GM21529 (cell line): ENCODE results near the gene TK1.

ENCODE experiments used
- ATAC-seq: cut with Tn5 transposase; IDR thresholded peaks from one replicate; pipeline ENCODE4 v1.9.1; 2021; ENCODE audit not compliant: unreplicated experiment

Gene TK1

DNA sequence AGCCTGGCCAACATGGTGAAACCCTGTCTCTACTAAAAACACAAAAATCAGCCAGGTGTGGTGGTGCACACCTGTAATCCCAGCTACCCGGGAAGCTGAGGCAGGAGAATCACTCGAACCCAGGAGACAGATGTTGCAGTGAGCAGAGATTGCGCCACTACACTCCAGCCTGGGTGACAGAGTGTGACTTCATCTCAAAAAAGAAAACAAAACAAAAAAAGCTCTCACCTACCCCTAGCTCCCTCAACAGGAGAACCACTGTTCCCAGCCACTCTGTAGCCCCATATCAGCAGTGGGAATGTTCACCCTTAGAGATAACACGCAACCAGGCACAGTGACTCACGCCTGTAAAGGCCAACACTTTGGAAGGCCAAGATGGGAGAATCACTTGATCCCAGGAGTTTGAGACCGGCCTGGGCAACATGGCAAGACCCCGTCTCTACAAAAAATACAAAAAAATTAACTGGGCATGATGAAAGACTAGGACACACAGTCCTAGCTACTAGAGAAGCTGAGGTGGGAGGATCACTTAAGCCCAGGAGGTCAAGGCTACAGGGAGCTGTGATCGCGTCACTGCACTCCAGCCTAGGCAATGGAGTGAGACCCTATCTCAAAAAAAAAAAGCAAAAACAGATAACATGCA, 50.9 kb downstream of the TK1 start:
- no peak for ATAC-seq

- ATAC-seq: no peak
Observed at GRCh38 chr17:78134899-78135385, 51.9 kb downstream of the TK1 start.

GRCh38 chr17:78133971-78134898, 52.6 kb downstream of the TK1 start:
- no peak for ATAC-seq

- no peak for ATAC-seq
Observed at GRCh38 chr17:78133179-78133951, 53.5 kb downstream of the TK1 start.

DNA sequence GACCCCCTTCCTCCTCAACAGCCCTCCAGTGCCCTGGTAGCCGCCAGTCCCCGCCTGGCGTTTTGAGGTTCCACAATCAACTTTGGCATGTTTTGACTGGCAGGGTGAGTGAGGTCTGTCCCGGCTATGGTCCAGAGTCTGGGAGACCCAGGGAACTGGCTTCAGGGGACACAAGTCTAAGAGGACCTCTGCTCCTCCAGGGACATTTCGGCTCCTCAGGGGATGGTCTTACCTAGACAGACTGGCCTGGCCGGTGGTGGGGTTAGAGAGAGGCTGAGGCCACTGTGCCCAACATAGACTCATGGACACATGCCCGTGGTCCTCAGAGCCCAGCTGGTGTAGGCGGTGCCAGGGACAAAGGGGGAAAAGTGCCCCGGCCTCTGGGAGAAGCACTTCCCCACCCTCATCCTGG, 54.1 kb downstream of the TK1 start:
- no peak for ATAC-seq

DNA sequence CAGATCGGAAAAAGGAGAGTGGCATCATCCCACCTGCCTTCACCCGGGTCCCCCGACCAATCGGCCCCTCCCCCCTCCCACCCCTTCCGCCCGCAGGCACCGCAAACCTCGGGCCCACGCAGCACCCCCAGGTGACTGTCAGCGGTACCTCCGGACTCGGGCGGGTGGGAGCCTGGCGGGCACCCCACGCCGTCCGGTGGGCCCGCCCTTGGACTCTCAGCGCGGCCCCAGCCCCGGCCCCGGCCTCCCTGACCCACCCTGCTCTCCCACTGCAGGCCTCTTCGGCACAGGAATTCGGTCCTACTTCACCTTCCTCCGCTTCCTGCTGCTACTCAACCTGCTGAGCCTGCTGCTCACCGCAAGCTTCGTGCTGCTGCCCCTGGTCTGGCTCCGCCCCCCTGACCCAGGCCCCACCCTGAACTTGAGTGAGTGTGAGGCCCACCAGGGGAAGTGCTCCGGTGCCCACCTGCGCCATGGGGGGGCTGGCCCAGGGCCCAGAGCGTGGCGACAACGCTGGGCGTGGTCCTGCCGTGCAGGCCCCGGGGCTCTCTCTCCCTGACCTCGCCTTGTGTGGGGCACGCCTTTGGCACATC, 54.7 kb downstream of the TK1 start:
- no peak for ATAC-seq

- no peak for ATAC-seq
Observed at GRCh38 chr17:78131172-78132083, 55.4 kb downstream of the TK1 start.

DNA sequence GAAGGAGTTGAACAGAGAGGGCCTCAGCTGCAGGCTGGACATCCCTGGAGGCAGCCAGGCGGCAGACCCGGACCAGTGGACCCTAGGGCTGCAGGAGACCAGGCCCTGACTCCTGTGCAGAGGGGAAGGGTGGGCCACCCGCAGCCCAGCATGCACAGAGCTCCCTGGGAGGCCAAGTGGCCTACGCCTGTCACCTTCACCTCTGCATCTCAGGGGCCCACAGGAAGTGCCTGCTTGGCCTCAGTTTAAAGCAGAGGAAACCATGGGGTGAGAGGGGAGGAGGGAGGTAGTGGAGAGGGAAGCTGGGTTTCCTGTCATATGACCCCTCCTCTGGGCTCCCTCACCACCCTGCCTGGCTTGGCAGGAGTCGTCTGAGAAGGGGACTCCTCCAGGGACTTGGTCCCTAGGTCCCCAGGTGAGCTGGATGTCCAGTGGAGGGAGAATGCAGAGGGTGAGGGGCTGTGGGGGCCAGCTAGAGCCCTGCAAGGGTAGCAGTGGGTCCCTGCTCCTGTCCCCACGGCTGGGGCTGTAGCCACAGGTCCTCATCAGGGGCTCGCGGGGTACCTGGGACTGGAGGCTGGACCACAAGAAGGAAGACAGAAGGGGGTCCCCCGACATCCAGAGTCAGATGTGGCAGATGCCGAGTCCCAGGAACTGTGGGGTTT, 56.3 kb downstream of the TK1 start, which contains the start of gene TMC8:
Gene TMC8 (plus strand): TSS at position 335 of the 665 bp plus-strand sequence. CDS start 818 bp downstream, outside the sequence.
- ATAC-seq: peak; percentile 28

GRCh38 chr17:78130090-78130436, 56.8 kb downstream of the TK1 start:
- ATAC-seq: no peak

GRCh38 chr17:78129351-78130089, 57.3 kb downstream of the TK1 start:
- no peak for ATAC-seq

GRCh38 chr17:78128551-78129350, 58.1 kb downstream of the TK1 start, which contains the start of gene TMC6:
TSS of gene TMC6 (minus strand) at chr17:78128755. CDS start at chr17:78126832, 1,923 bp downstream.
- no peak for ATAC-seq

- no peak for ATAC-seq
Observed at GRCh38 chr17:78127888-78128550, 58.8 kb downstream of the TK1 start.

DNA sequence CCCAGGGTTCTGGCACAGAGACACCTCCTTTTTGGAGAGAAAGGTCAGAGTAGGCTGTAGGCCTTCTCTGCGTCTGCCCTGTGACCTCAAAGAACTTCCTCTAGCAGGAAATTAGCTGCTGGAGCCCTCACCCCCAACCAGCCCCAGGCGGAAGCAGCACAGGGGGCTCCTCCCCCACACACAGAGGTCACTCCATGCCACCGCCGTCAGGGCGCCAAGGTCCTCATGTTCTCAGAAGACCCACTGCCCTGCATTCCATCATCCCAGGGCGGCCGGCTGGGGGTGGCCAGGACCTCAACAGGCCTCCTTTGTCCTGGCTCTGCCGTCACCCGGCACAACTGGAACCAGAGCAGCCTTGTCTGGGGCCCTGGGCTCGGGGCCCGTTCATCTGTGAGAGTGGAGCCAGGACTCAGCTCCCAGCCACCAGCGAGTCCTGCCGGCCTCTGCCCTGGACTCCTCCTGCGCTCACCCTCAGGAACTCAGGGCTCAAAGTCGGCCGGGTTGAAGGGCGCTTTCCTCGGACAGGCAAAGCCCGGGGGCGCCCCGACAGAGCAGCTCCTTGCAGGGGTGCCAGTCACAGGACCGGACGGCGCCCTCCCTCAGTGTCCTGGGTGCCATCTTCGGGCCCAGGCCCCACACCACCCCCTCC, 59.5 kb downstream of the TK1 start:
- ATAC-seq: no peak

- no peak for ATAC-seq
Observed at GRCh38 chr17:78126895-78127238, 60.0 kb downstream of the TK1 start.

DNA sequence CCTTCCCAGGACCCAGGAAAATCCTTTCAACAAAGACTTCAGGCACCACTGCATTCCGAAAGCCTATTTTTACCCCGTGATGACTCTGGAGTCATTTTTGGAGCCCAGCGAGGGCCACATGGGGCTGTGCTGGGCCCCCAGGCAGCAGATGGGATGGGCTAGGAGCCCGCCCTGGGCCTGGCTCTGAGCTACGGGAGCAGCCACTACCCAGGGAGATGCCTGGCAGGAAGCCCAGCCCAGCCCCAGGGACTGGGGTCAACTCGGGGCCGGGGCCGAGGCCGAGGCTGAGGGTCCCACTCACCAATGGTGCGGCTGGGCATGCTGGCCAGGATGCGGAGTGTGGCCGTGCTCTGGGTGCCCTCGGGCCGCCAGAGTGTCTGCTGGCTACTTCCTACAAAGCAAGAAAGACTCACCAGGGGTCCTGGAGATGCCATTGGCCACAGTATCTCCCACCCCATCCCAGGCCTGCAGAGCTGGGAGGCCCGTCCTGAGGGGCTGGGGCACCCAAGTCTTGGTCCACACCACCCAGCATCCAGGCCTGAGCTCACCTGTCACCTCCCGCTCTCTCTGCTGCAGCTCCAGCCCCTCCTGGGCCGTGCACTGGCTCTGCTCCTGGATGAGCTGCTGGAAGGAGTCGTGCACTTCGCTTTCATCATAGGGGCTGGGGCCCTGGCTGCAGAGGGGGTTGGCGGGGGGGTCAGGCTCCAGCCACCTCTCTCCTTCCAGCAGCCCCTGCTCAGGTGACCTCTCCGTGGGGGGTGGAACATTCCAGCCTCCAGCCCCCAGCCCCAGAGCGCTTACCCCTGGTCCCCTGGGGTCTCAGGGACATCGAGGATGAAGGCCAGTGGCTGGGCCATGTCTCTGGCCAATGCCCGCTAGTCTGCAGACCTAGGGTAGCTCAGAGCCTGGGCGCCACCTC, 60.6 kb downstream of the TK1 start:
- no peak for ATAC-seq
